ENCODE measurements around the gene ANO1. TPM values are rescaled to one million over a fixed set of nuclear protein-coding genes. Genes with fewer than 3 reads are reported as not detected.

The ANO1 gene
- total and polyA plus RNA-seq, 4 donors = 7.8 to 64.8 (median 32.2) TPM

- Histone ChIP-seq H3K27ac (ENCODE audit: low read depth in 1 of 2, low read length in 2 of 2) (no peak overlapping the region), H3K4me1 (ENCODE audit: control insufficient read depth in 4 of 4, insufficient read depth in 4 of 4, low read length in 3 of 4) (peaks cover 0 to 7% (median 5%) of the 10 kb centered on the region in 4 donors), H3K27me3 (ENCODE audit: control insufficient read depth in 4 of 4, insufficient read depth in 4 of 4, low read length in 3 of 4) (no peaks in the 10 kb centered on the region), H3K4me3 (ENCODE audit: low read depth in 1 of 3, low read length in 3 of 3) (no peak overlapping the region), H3K36me3 (ENCODE audit: control insufficient read depth in 4 of 4, insufficient read depth in 3 of 4, low read depth in 1 of 4, low read length in 3 of 4) (peaks cover 0 to 15% (median 5%) of the 10 kb centered on the region in 4 donors), H3K9ac (ENCODE audit: low read depth in 1 of 2, low read length in 2 of 2) (no peak overlapping the region), H3K9me3 (ENCODE audit: control insufficient read depth in 4 of 4, low read length in 3 of 4) (no peaks in the 10 kb centered on the region)
- TF ChIP-seq HNF4G (IDR thresholded peaks at IDR 0.05) (no peak), SP1 (IDR thresholded peaks at IDR 0.05) (no peak), JUND (IDR thresholded peaks at IDR 0.05) (no peak), GABPA (IDR thresholded peaks at IDR 0.05 in 1 of 2, conservative IDR thresholded peaks at IDR 0.05 in 1 of 2) (no peak), ZBTB33 (IDR thresholded peaks at IDR 0.05) (no peak), FOXA2 (IDR thresholded peaks at IDR 0.05) (no peak), NR2F2 (IDR thresholded peaks at IDR 0.05) (no peak), TAF1 (conservative IDR thresholded peaks at IDR 0.05) (no peak)
- WGBS = 80% methylated on average over 14 of the region's 14 CpGs
- no peak for DNase-seq (ENCODE audit: low spot score)
These were observed 44.5 kb downstream of the ANO1 start for GRCh38 chr11:70122490-70123198.

GRCh38 chr11:70123711-70124110 lies 45.6 kb downstream of the ANO1 start:
- H3K36me3 ChIP-seq (ENCODE audit: control insufficient read depth in 4 of 4, insufficient read depth in 3 of 4, low read depth in 1 of 4, low read length in 3 of 4) = peaks cover 0 to 13% (median 5%) of the 10 kb centered on the region in 4 donors
- 84% methylated on average over 4 of the region's 4 CpGs for WGBS
- no peaks in the 10 kb centered on the region for H3K27me3 ChIP-seq (ENCODE audit: control insufficient read depth in 4 of 4, insufficient read depth in 4 of 4, low read length in 3 of 4)
- H3K4me3 ChIP-seq (ENCODE audit: low read depth in 1 of 3, low read length in 3 of 3) = no peak overlapping the region
- no peak overlapping the region for H3K27ac ChIP-seq (ENCODE audit: low read depth in 1 of 2, low read length in 2 of 2)
- no peak overlapping the region for H3K9ac ChIP-seq (ENCODE audit: low read depth in 1 of 2, low read length in 2 of 2)
- no peak for TF ChIP-seq TAF1 (conservative IDR thresholded peaks at IDR 0.05)
- TF ChIP-seq HNF4A (conservative IDR thresholded peaks at IDR 0.05) = no peak
- TF ChIP-seq ATF3 (IDR thresholded peaks at IDR 0.05) = no peak
- no peak for TF ChIP-seq GABPA (IDR thresholded peaks at IDR 0.05 in 1 of 2, conservative IDR thresholded peaks at IDR 0.05 in 1 of 2)
- TF ChIP-seq EGR1 (IDR thresholded peaks at IDR 0.05; ENCODE audit: low read depth in 2 of 2) = no peak
- TF ChIP-seq REST (IDR thresholded peaks at IDR 0.05) = no peak
- no peaks in the 10 kb centered on the region for H3K9me3 ChIP-seq (ENCODE audit: control insufficient read depth in 4 of 4, low read length in 3 of 4)
- peaks cover under 1 to 18% (median 15%) of the 10 kb centered on the region in 4 donors for H3K4me1 ChIP-seq (ENCODE audit: control insufficient read depth in 4 of 4, insufficient read depth in 4 of 4, low read length in 3 of 4)
- DNase-seq (ENCODE audit: low spot score) = no peak

All from liver (tissue), 9 donors.